ENCODE results near the gene VIPR2.

- TF ChIP-seq CTCF (IDR thresholded peaks at IDR 0.05) (no peak), POLR2A (IDR thresholded peaks at IDR 0.05) (no peak)
Measured at GRCh38 chr7:159141660-159142059, 3.0 kb downstream of the VIPR2 start.
